Neural cell (in vitro differentiated cells): Measurements from ENCODE around the gene SDF2L1. TPM values are rescaled to one million over a fixed set of nuclear protein-coding genes. Genes with fewer than 3 reads are reported as not detected.

ENCODE experiments used
- H2AFZ ChIP-seq: fragments of 200-600, 300-800 bp; sonication (generic), shearing (Covaris generic); 2 replicates; pipeline ENCODE4 v1.6.0; 2014; ENCODE audit warnings: low read depth, mild to moderate bottlenecking, antibody characterized with exemption, low read length, moderate library complexity
- H3F3A ChIP-seq: fragments of 200-600 bp; shearing (Covaris generic); 2 replicates; pipeline ENCODE4 v1.6.1; 2016; ENCODE audit warnings: mild to moderate bottlenecking, moderate library complexity, mixed read lengths, antibody characterized with exemption, low read length; ENCODE audit not compliant: insufficient read depth, poor library complexity, severe bottlenecking
- H3K27ac ChIP-seq: fragments of 200-600, 300-800 bp; sonication (generic), shearing (Covaris generic); 2 replicates; pipeline ENCODE4 v1.5.1; 2014; ENCODE audit warnings: mild to moderate bottlenecking, low read length, moderate library complexity
- H3K27me3 ChIP-seq: fragments of 300-800, 200-600 bp; sonication (generic), shearing (Covaris generic); 2 replicates; pipeline ENCODE4 v1.6.0; 2014; ENCODE audit warnings: mild to moderate bottlenecking, low read depth, low read length, moderate library complexity; ENCODE audit not compliant: insufficient read depth
- H3K36me3 ChIP-seq: fragments of 300-800, 200-600 bp; sonication (generic), shearing (Covaris generic); 2 replicates; pipeline ENCODE4 v1.5.1; 2014; ENCODE audit warnings: mild to moderate bottlenecking, antibody characterized with exemption, low read length, moderate library complexity; ENCODE audit not compliant: insufficient read depth
- H3K4me2 ChIP-seq: fragments of 300-800, 200-600 bp; sonication (generic), shearing (Covaris generic); 2 replicates; pipeline ENCODE4 v1.6.0; 2014; ENCODE audit warnings: mild to moderate bottlenecking, low read length
- H3K4me3 ChIP-seq: fragments of 300-800, 200-600 bp; sonication (generic), shearing (Covaris generic); 2 replicates; pipeline ENCODE4 v1.5.1; 2014; ENCODE audit warnings: mild to moderate bottlenecking, low read length, moderate library complexity
- H3K79me2 ChIP-seq: fragments of 200-600 bp; shearing (Covaris generic); replicated peaks from 2 replicates; pipeline ENCODE4 v1.6.0; 2014; ENCODE audit warnings: mild to moderate bottlenecking, low read length, moderate library complexity; ENCODE audit not compliant: insufficient read depth
- H3K9ac ChIP-seq: fragments of 300-800, 200-600 bp; sonication (generic), shearing (Covaris generic); 2 replicates; pipeline ENCODE4 v1.6.1; 2016; ENCODE audit warnings: mild to moderate bottlenecking, low read length, mixed read lengths
- H3K9me2 ChIP-seq: fragments of 200-600 bp; shearing (Covaris generic); 2 replicates; pipeline ENCODE4 v1.6.1; 2016; ENCODE audit warnings: mild to moderate bottlenecking, low read length, mixed read lengths; ENCODE audit not compliant: insufficient read depth
- H3K9me3 ChIP-seq: fragments of 200-600, 300-800 bp; sonication (generic), shearing (Covaris generic); 2 replicates; pipeline ENCODE4 v1.6.1; 2016; ENCODE audit warnings: mild to moderate bottlenecking, mixed run types, low read length, moderate library complexity, mixed read lengths
- H4K20me1 ChIP-seq: fragments of 200-600 bp; shearing (Covaris generic); 2 replicates; pipeline ENCODE4 v1.6.1; 2016; ENCODE audit warnings: mild to moderate bottlenecking, mixed run types; ENCODE audit not compliant: insufficient read depth
- CTCF ChIP-seq: fragments of 450-650 bp; IDR thresholded peaks from 2 replicates; pipeline ENCODE4 v1.5.1; 2014; ENCODE audit warnings: antibody characterized with exemption, mild to moderate bottlenecking, moderate library complexity; ENCODE audit not compliant: poor library complexity, severe bottlenecking
- EP300 ChIP-seq: fragments of 450-650 bp; conservative IDR thresholded peaks from 2 replicates; pipeline ENCODE4 v1.6.1; 2014; ENCODE audit warnings: antibody characterized with exemption, mild to moderate bottlenecking, moderate library complexity; ENCODE audit not compliant: poor library complexity, severe bottlenecking
- EZH2 ChIP-seq: fragments of 200-600, 300-800 bp; shearing (Covaris generic), sonication (generic); IDR thresholded peaks from 2 replicates; pipeline ENCODE4 v1.6.1; 2014; ENCODE audit warnings: antibody characterized with exemption, low read length, borderline replicate concordance, mild to moderate bottlenecking; ENCODE audit not compliant: insufficient read depth, poor library complexity, severe bottlenecking
- MXI1 ChIP-seq: fragments of 450-650 bp; conservative IDR thresholded peaks from 2 replicates; pipeline ENCODE4 v1.6.1; 2014; ENCODE audit warnings: antibody characterized with exemption, mild to moderate bottlenecking; ENCODE audit not compliant: poor library complexity, severe bottlenecking
- POLR2AphosphoS5 ChIP-seq: IDR thresholded peaks from 2 replicates; pipeline ENCODE4 v1.6.1; 2012
- RAD21 ChIP-seq: fragments of 450-650 bp; conservative IDR thresholded peaks from 2 replicates; pipeline ENCODE4 v1.6.1; 2014; ENCODE audit warnings: antibody characterized with exemption, mild to moderate bottlenecking, moderate library complexity
- REST ChIP-seq: IDR thresholded peaks from 2 replicates; pipeline ENCODE4 v1.6.1; 2012; ENCODE audit warnings: borderline replicate concordance
- SMC3 ChIP-seq: fragments of 450-650 bp; conservative IDR thresholded peaks from 2 replicates; pipeline ENCODE4 v1.6.1; 2014; ENCODE audit warnings: antibody characterized with exemption, mild to moderate bottlenecking, moderate library complexity; ENCODE audit not compliant: poor library complexity
- TAF1 ChIP-seq: IDR thresholded peaks from 2 replicates; pipeline ENCODE4 v1.6.1; 2012; ENCODE audit warnings: low read depth
- polyA plus RNA-seq: library from polyadenylated mRNA; depleted of rRNA; stranded (reverse); fragments of >200 nt; gene quantifications from 2 replicates; pipeline ENCODE4 v1.2.3, GENCODE V29; 2014

Gene SDF2L1
- polyA plus RNA-seq, 1 donor from 2014 or later = 11.0 TPM

- no peaks in the 10 kb centered on the region for H3K9me2 ChIP-seq
- no peak overlapping the region for H2AFZ ChIP-seq
- no peak overlapping the region for H3K4me2 ChIP-seq
- H3K9me3 ChIP-seq = no peaks in the 10 kb centered on the region
- no peaks in the 10 kb centered on the region for H4K20me1 ChIP-seq
- H3K36me3 ChIP-seq = no peaks in the 10 kb centered on the region
- peaks cover 2% of the 10 kb centered on the region for H3K79me2 ChIP-seq
- H3K4me3 ChIP-seq = peak overlapping the region; percentile 71
- H3K27ac ChIP-seq = no peak overlapping the region
- no peaks in the 10 kb centered on the region for H3F3A ChIP-seq
- peaks cover 7% of the 10 kb centered on the region for H3K27me3 ChIP-seq
- H3K9ac ChIP-seq = peak overlapping the region; percentile 49
- no peak for TF ChIP-seq REST
- peak; percentile 28 for TF ChIP-seq MXI1
- TF ChIP-seq EP300 = no peak
- TF ChIP-seq TAF1 = no peak
- peak; percentile 31 for TF ChIP-seq CTCF
- no peak for TF ChIP-seq SMC3
- no peak for TF ChIP-seq RAD21
- peak; percentile 8 for TF ChIP-seq POLR2AphosphoS5
- no peak for TF ChIP-seq EZH2
These were observed 15.4 kb downstream of the SDF2L1 start for GRCh38 chr22:21657360-21658032.

- H3F3A ChIP-seq = no peaks in the 10 kb centered on the region
- no peak for TF ChIP-seq REST
- no peak for TF ChIP-seq CTCF
- no peak for TF ChIP-seq EZH2
- TF ChIP-seq MXI1 = no peak
- no peak for TF ChIP-seq POLR2AphosphoS5
- no peak for TF ChIP-seq TAF1
- TF ChIP-seq RAD21 = no peak
- no peaks in the 10 kb centered on the region for H3K9me2 ChIP-seq
- no peak overlapping the region for H3K4me3 ChIP-seq
- H3K27me3 ChIP-seq = peaks cover 7% of the 10 kb centered on the region
- H3K36me3 ChIP-seq = no peaks in the 10 kb centered on the region
- no peak overlapping the region for H3K9ac ChIP-seq
- no peaks in the 10 kb centered on the region for H3K79me2 ChIP-seq
- no peak overlapping the region for H3K4me2 ChIP-seq
- no peaks in the 10 kb centered on the region for H4K20me1 ChIP-seq
- no peak overlapping the region for H2AFZ ChIP-seq
- H3K9me3 ChIP-seq = no peaks in the 10 kb centered on the region
- H3K27ac ChIP-seq = no peak overlapping the region
These were observed 17.9 kb downstream of the SDF2L1 start for GRCh38 chr22:21659864-21660525.
